AG09319 (cell line): ENCODE measurements around the gene LSAMP.
"Not testable (repeated sequence)": the region's sequence is repeated elsewhere in the genome, so short reads cannot be mapped to it uniquely, and the experiment has no call there.

ENCODE experiments used
- DNase-seq: peaks from one replicate; pipeline ENCODE4 v3.0.0-alpha.2; 2010; ENCODE audit warnings: low read depth; ENCODE audit errors: extremely low read depth
- TF ChIP-seq, protein P1 (sequence below): IDR thresholded peaks from 2 replicates; pipeline ENCODE4 v1.5.1; 2011; ENCODE audit warnings: low read depth, mild to moderate bottlenecking, inconsistent platforms, low read length, moderate library complexity

LSAMP gene

GRCh38 chr3:115768661-115769060, 676.6 kb downstream of the LSAMP start:
- TF ChIP-seq, protein P1, sequence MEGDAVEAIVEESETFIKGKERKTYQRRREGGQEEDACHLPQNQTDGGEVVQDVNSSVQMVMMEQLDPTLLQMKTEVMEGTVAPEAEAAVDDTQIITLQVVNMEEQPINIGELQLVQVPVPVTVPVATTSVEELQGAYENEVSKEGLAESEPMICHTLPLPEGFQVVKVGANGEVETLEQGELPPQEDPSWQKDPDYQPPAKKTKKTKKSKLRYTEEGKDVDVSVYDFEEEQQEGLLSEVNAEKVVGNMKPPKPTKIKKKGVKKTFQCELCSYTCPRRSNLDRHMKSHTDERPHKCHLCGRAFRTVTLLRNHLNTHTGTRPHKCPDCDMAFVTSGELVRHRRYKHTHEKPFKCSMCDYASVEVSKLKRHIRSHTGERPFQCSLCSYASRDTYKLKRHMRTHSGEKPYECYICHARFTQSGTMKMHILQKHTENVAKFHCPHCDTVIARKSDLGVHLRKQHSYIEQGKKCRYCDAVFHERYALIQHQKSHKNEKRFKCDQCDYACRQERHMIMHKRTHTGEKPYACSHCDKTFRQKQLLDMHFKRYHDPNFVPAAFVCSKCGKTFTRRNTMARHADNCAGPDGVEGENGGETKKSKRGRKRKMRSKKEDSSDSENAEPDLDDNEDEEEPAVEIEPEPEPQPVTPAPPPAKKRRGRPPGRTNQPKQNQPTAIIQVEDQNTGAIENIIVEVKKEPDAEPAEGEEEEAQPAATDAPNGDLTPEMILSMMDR: no peak
- no peak for DNase-seq

DNA sequence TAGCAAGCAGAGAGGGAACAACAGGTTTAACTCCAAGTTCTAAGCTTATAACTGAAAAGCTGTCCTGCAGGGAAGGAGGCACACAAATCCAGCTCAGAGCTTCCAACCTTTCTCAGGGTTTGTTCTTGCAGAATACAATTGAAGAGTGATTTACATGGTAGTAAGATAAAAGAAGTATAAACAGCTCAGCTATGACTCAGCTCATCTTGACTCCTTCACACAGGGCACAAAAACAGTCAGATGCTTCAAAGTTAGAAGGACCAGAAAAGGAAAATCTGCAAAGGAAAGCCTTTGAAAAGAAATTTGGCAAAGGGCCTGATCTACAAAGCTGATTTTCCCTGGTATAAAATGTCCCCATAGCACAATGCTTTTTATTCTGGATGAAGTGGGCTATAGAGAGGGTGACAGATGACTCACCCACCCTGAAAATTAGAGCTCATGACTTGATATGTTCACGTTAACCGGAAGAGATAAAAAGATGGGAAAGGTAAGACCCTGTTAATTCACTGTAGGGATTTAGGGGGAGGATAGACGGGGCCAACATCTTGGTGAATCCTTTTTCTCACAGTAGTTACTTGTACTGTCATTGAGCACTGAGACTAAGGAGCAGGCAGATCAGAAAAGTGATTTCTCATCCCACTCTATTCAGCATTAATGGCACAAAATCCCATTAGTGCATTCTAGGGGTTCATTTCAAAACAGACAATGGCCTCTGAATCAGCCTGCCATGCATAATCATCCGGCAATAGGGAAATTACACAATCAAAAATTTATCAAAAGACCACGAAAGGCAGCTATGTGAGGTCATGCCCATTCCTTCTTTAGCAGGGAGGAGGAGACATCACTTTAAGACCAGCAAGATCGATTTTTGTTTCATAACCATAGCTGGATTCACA, 678.5 kb downstream of the LSAMP start:
- DNase-seq: no peak

GRCh38 chr3:115761927-115762305, 683.4 kb downstream of the LSAMP start:
- DNase-seq: no peak

More for the DNA sequence above, 678.5 kb downstream of the LSAMP start:
- TF ChIP-seq, protein P1: no peak

DNA sequence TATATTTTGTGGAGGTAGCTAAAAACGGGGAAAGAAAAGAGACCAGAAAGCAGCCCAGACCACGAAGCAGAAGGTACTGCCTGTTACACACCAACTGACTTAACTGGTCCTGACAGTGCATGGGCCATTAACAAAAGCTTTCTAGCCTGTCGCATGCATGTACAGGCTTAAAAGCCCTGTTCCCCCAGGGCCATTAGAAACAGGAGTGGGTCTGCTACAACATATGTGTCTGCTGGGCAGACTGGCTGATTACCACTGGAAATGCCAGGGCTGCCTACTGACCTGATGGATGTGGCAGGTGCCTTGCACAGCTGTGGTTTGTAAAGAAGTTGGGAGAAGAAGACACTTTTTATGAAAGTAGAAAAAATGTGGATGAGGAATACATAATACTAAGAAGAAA, 684.6 kb downstream of the LSAMP start:
- TF ChIP-seq, protein P1: no peak
- DNase-seq: no peak

More at GRCh38 chr3:115761927-115762305, 683.4 kb downstream of the LSAMP start:
- TF ChIP-seq, protein P1: no peak

DNA sequence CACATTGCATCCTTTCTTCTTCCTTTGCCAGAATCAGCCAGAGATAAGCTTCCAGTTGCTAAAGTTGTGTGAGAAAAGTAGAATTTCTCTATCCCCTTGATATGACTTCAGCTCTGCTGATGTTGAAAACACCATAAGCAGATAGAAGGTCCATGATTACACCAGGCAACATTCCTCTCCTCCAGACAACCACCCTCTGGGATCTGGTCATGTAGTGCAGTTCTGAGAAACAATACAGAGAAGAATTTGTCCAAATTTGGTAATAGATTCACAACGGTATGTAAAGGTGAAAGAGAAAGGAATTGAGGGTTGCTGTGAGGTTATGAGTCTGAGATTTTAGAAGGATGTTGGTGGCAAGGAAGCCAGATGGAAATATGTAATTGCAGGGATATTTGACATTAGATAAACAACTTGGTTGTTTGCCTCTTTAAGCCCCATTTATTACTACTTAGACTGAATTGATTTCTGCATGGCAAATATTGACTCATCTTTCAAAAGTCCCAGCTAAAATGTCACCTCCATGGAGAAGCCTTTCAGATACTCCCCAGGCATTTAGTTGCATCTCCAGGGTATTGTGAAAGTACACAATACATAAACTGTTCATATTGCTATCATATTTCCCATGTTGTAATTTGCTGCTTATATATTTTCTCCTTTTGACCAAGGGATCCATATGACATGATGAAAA, 687.1 kb downstream of the LSAMP start:
- DNase-seq: no peak
- TF ChIP-seq, protein P1: no peak

DNA sequence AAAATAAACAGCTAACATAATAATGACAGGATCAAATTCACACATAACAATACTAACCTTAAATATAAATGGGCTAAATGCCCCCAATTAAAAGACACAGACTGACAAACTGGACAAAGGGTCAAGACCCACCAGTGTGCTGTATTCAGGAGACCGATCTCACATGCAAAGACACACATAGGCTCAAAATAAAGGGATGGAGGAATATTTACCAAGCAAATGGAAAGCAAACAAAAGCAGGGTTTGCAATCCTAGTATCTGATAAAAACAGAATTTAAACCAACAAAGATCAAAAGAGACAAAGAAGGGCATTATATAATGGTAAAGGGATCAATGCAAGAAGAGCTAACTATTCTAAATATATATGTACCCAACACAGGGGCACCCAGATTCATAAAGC, 692.3 kb downstream of the LSAMP start:
- not testable (repeated sequence) for DNase-seq
